ENCODE results near the gene SYT7.
"Not testable (repeated sequence)": the region's sequence is repeated elsewhere in the genome, so short reads cannot be mapped to it uniquely, and the experiment has no call there.

DNA sequence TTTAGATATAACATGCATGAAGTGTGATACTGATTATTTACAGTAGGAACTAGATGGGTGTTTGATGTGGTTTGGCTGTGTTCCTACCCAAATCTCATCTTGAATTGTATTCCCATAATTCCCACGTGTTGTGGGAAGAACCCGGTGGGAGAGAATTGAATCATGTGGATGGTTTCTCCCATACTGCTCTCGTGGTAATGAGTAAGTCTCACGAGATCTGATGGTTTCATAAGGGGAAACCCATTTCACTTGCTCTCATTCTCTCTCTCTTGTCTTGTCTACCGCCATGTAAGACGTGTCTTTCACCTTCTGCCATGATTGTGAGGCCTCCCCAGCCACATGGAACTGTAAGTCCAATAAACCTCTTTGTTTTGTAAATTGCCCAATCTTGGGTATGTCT is 33.9 kb upstream of the SYT7 start:
- TF ChIP-seq EZH2 (IDR thresholded peaks at IDR 0.05); POLR2AphosphoS5 (IDR thresholded peaks at IDR 0.05; ENCODE audit: borderline replicate concordance, low read depth, low read length): not testable (repeated sequence)
